Panc1 (cell line): ENCODE data around the gene MAPKAP1. TPM values are rescaled to one million over a fixed set of nuclear protein-coding genes. Genes with fewer than 3 reads are reported as not detected.

Source experiments
- ATAC-seq: fragments of 200-7000 bp; cut with Tn5 transposase; 2 replicates; pipeline ENCODE4 v1.9.1; 2020; ENCODE audit warnings: mild to moderate bottlenecking, moderate library complexity
- BruUV-seq: library from RNA; stranded (reverse); fragments of 400-500 nt; replicated peaks from 2 replicates; lab custom pipeline; 2021; lab: Mats Ljungman, UMichigan
- CTCF ChIA-PET: fragments of 300-600 bp; sonication (Branson Sonifier 250); formaldehyde crosslinking; loops from one replicate; lab custom pipeline; 2022; ENCODE audit warnings: antibody characterized with exemption; lab: Charles Lee
- POLR2A ChIA-PET: fragments of 300-600 bp; sonication (Branson Sonifier 250); formaldehyde crosslinking; loops from one replicate; lab custom pipeline; 2022; ENCODE audit warnings: antibody characterized with exemption; lab: Charles Lee
- DNase-seq: peaks from one replicate; pipeline ENCODE4 v3.0.0-alpha.2; 2010; ENCODE audit warnings: low read depth, low spot score
- H3K27ac ChIP-seq: 2 replicates; pipeline ENCODE4 v1.5.1; 2011; ENCODE audit warnings: mild to moderate bottlenecking, low read length, inconsistent platforms
- H3K27me3 ChIP-seq: fragments of 200-500 bp; sonication (Bioruptor generic); 2 replicates; pipeline ENCODE4 v1.6.0; 2014; ENCODE audit warnings: low read length, inconsistent platforms; ENCODE audit not compliant: control insufficient read depth, insufficient read depth
- H3K36me3 ChIP-seq: fragments of 200-500 bp; sonication (Bioruptor generic); 2 replicates; pipeline ENCODE4 v1.5.1; 2014; ENCODE audit warnings: inconsistent platforms, mild to moderate bottlenecking, low read length, moderate library complexity; ENCODE audit not compliant: control insufficient read depth, insufficient read depth
- H3K4me1 ChIP-seq: 2 replicates; pipeline ENCODE4 v1.5.1; 2011; ENCODE audit warnings: inconsistent platforms, mild to moderate bottlenecking, low read length, moderate library complexity; ENCODE audit not compliant: control insufficient read depth, insufficient read depth
- H3K4me3 ChIP-seq, 2 experiments: 2 replicates each; pipeline ENCODE4 v1.5.1; 2011 to 2012; ENCODE audit warnings: low read depth in 2 of 2, low read length in 2 of 2, mild to moderate bottlenecking in 2 of 2, inconsistent platforms in 1 of 2, moderate library complexity in 1 of 2
- H3K9me3 ChIP-seq: fragments of 200-500 bp; sonication (Bioruptor generic); 2 replicates; pipeline ENCODE4 v1.5.1; 2014; ENCODE audit warnings: low read depth, mild to moderate bottlenecking, inconsistent platforms, low read length, moderate library complexity; ENCODE audit not compliant: control insufficient read depth, insufficient read depth
- POLR2AphosphoS5 ChIP-seq: IDR thresholded peaks from 2 replicates; pipeline ENCODE4 v1.6.1; 2012; ENCODE audit warnings: mild to moderate bottlenecking, low read depth, low read length, moderate library complexity
- SIN3A ChIP-seq: IDR thresholded peaks from 2 replicates; pipeline ENCODE4 v1.6.1; 2012; ENCODE audit warnings: low read depth, mild to moderate bottlenecking, low read length, moderate library complexity, borderline replicate concordance; ENCODE audit not compliant: insufficient read depth
- TCF7L2 ChIP-seq: IDR thresholded peaks from 2 replicates; pipeline ENCODE4 v1.6.1; 2011; ENCODE audit warnings: mild to moderate bottlenecking, low read depth, low read length, inconsistent platforms
- in situ Hi-C: cut with HindIII; loops from 2 replicates; pipeline ENCODE4 v1.10.0; 2016; ENCODE audit warnings: low sequenced_read_pairs, low pct_unique_long_range_greater_than_20kb
- intact Hi-C: fragments of 100-400 bp; cut with micrococcal nuclease; formaldehyde crosslinking; loops from one replicate; pipeline ENCODE4 v1.10.0; 2022; ENCODE audit not compliant: unreplicated experiment
- total RNA-seq: library from RNA; stranded (reverse); gene quantifications from one replicate; pipeline ENCODE4 v1.2.1, GENCODE V29; 2021; ENCODE audit not compliant: unreplicated experiment
- TF ChIP-seq, protein P1 (sequence below), 2 experiments: IDR thresholded peaks; 2 replicates each; pipeline ENCODE4 v1.6.1; 2011 to 2012; ENCODE audit warnings: low read depth in 2 of 2, control low read depth in 1 of 2, low read length in 1 of 2, mild to moderate bottlenecking in 1 of 2, moderate library complexity in 1 of 2; ENCODE audit not compliant: insufficient read depth in 1 of 2
- TF ChIP-seq, protein P2 (sequence below): fragments of 450-650 bp; IDR thresholded peaks from 2 replicates; pipeline ENCODE4 v1.5.1; 2017; ENCODE audit warnings: mild to moderate bottlenecking

Gene MAPKAP1
- total RNA-seq, 1 experiment from 2014 or later = 72.7 TPM

DNA sequence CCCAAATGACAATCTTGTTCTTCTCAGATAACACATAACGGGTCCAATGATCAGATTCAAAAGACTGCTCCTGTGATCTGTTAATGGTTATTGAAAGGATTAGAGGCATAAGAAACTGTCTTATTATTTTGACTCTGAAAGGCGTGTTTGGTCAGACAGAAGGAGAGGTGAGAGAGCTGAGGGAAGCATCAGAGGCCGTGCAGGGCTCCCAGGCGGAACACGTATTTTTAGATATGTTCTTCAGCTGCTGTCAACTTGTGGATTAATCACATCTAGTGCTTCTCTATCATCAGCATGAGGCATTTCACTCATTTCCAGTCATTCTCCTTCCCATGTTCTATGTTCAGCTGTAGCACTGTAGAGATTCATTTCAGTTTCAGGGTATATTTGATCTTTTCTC lies 199.8 kb downstream of the MAPKAP1 start:
- in situ Hi-C loops = no loop called here

GRCh38 chr9:125505988-125506438 lies 201.0 kb downstream of the MAPKAP1 start:
- no peak overlapping the region for H3K27ac ChIP-seq
- intact Hi-C loops = no loop called here
- H3K4me3 ChIP-seq = no peak overlapping the region
- DNase-seq = no peak
- ChIA-PET CTCF (no interaction called here), POLR2A (no interaction called here)
- in situ Hi-C loops = no loop called here
- no peaks in the 10 kb centered on the region for H3K4me1 ChIP-seq
- H3K27me3 ChIP-seq = no peaks in the 10 kb centered on the region
- no peaks in the 10 kb centered on the region for H3K36me3 ChIP-seq
- no peaks in the 10 kb centered on the region for H3K9me3 ChIP-seq
- TF ChIP-seq SIN3A (no peak), POLR2AphosphoS5 (no peak), TCF7L2 (no peak)
- TF ChIP-seq, protein P1, sequence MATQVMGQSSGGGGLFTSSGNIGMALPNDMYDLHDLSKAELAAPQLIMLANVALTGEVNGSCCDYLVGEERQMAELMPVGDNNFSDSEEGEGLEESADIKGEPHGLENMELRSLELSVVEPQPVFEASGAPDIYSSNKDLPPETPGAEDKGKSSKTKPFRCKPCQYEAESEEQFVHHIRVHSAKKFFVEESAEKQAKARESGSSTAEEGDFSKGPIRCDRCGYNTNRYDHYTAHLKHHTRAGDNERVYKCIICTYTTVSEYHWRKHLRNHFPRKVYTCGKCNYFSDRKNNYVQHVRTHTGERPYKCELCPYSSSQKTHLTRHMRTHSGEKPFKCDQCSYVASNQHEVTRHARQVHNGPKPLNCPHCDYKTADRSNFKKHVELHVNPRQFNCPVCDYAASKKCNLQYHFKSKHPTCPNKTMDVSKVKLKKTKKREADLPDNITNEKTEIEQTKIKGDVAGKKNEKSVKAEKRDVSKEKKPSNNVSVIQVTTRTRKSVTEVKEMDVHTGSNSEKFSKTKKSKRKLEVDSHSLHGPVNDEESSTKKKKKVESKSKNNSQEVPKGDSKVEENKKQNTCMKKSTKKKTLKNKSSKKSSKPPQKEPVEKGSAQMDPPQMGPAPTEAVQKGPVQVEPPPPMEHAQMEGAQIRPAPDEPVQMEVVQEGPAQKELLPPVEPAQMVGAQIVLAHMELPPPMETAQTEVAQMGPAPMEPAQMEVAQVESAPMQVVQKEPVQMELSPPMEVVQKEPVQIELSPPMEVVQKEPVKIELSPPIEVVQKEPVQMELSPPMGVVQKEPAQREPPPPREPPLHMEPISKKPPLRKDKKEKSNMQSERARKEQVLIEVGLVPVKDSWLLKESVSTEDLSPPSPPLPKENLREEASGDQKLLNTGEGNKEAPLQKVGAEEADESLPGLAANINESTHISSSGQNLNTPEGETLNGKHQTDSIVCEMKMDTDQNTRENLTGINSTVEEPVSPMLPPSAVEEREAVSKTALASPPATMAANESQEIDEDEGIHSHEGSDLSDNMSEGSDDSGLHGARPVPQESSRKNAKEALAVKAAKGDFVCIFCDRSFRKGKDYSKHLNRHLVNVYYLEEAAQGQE (IDR thresholded peaks at IDR 0.05; ENCODE audit: insufficient read depth in 1 of 2, low read depth in 2 of 2, low read length in 1 of 2) = no peak
- TF ChIP-seq, protein P2, sequence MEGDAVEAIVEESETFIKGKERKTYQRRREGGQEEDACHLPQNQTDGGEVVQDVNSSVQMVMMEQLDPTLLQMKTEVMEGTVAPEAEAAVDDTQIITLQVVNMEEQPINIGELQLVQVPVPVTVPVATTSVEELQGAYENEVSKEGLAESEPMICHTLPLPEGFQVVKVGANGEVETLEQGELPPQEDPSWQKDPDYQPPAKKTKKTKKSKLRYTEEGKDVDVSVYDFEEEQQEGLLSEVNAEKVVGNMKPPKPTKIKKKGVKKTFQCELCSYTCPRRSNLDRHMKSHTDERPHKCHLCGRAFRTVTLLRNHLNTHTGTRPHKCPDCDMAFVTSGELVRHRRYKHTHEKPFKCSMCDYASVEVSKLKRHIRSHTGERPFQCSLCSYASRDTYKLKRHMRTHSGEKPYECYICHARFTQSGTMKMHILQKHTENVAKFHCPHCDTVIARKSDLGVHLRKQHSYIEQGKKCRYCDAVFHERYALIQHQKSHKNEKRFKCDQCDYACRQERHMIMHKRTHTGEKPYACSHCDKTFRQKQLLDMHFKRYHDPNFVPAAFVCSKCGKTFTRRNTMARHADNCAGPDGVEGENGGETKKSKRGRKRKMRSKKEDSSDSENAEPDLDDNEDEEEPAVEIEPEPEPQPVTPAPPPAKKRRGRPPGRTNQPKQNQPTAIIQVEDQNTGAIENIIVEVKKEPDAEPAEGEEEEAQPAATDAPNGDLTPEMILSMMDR = no peak
- no peak for ATAC-seq
- no TSS peak for BruUV-seq

More for the DNA sequence above, 199.8 kb downstream of the MAPKAP1 start:
- ChIA-PET CTCF (no interaction called here), POLR2A (no interaction called here)
- Histone ChIP-seq H3K4me1 (peaks cover 3% of the 10 kb centered on the region; the same call in 1 of the 2 replicates), H3K27ac (no peak overlapping the region), H3K36me3 (no peaks in the 10 kb centered on the region), H3K4me3 (no peak overlapping the region), H3K27me3 (no peaks in the 10 kb centered on the region), H3K9me3 (no peaks in the 10 kb centered on the region)
- no peak for DNase-seq
- no peak for ATAC-seq
- TF ChIP-seq SIN3A (no peak), TCF7L2 (no peak), POLR2AphosphoS5 (no peak)
- TF ChIP-seq, protein P1 (IDR thresholded peaks at IDR 0.05; ENCODE audit: insufficient read depth in 1 of 2, low read depth in 2 of 2, low read length in 1 of 2) = no peak
- TF ChIP-seq, protein P2 = no peak
- intact Hi-C loops = no loop called here
- no TSS peak for BruUV-seq
